Measurements from ENCODE around the gene KCNAB1.

Gene KCNAB1

GRCh38 chr3:156299569-156299968 lies 179.2 kb downstream of the KCNAB1 start:
- H3K4me3 ChIP-seq (ENCODE audit: low read length), result no peak overlapping the region
- DNase-seq (ENCODE audit: low read depth), result no peak
- TF ChIP-seq, protein P1, sequence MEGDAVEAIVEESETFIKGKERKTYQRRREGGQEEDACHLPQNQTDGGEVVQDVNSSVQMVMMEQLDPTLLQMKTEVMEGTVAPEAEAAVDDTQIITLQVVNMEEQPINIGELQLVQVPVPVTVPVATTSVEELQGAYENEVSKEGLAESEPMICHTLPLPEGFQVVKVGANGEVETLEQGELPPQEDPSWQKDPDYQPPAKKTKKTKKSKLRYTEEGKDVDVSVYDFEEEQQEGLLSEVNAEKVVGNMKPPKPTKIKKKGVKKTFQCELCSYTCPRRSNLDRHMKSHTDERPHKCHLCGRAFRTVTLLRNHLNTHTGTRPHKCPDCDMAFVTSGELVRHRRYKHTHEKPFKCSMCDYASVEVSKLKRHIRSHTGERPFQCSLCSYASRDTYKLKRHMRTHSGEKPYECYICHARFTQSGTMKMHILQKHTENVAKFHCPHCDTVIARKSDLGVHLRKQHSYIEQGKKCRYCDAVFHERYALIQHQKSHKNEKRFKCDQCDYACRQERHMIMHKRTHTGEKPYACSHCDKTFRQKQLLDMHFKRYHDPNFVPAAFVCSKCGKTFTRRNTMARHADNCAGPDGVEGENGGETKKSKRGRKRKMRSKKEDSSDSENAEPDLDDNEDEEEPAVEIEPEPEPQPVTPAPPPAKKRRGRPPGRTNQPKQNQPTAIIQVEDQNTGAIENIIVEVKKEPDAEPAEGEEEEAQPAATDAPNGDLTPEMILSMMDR (IDR thresholded peaks at IDR 0.05; ENCODE audit: insufficient read depth, low read depth, low read length, missing control alignments), result no peak

DNA sequence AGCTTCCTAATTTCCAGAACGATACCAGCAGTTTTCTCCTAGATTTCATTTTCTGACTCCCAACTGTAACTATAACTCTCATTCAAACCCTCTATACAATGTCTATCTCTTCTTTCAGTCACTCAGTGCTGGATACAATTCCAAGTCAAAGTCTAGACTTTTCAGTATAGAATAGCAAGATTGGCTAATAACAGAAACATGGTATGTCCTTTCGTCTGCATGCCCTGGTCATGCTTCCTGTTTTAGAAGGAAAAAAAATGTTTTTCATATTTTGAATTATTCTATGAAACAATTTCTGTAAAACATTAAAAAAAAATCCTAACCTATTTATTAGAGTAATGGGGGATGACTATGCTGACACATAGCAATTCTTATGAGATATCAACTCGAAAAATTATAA lies 180.0 kb downstream of the KCNAB1 start:
- TF ChIP-seq, protein P1 (IDR thresholded peaks at IDR 0.05; ENCODE audit: insufficient read depth, low read depth, low read length, missing control alignments), result no peak
- H3K4me3 ChIP-seq (ENCODE audit: low read length), result no peak overlapping the region
- DNase-seq (ENCODE audit: low read depth), result no peak

- TF ChIP-seq, protein P1 (IDR thresholded peaks at IDR 0.05; ENCODE audit: insufficient read depth, low read depth, low read length, missing control alignments), result no peak
- DNase-seq (ENCODE audit: low read depth), result no peak
- no peak overlapping the region for H3K4me3 ChIP-seq (ENCODE audit: low read length)
Measured at GRCh38 chr3:156300929-156301840, 180.8 kb downstream of the KCNAB1 start.

GRCh38 chr3:156303001-156303707 lies 182.8 kb downstream of the KCNAB1 start:
- H3K4me3 ChIP-seq (ENCODE audit: low read length), result no peak overlapping the region
- DNase-seq (ENCODE audit: low read depth), result no peak
- TF ChIP-seq, protein P1 (IDR thresholded peaks at IDR 0.05; ENCODE audit: insufficient read depth, low read depth, low read length, missing control alignments), result no peak

GRCh38 chr3:156304406-156304805 lies 184.0 kb downstream of the KCNAB1 start:
- TF ChIP-seq, protein P1 (IDR thresholded peaks at IDR 0.05; ENCODE audit: insufficient read depth, low read depth, low read length, missing control alignments), result no peak
- H3K4me3 ChIP-seq (ENCODE audit: low read length), result no peak overlapping the region
- DNase-seq (ENCODE audit: low read depth), result peak; percentile 4

GRCh38 chr3:156305672-156306071 lies 185.3 kb downstream of the KCNAB1 start:
- TF ChIP-seq, protein P1 (IDR thresholded peaks at IDR 0.05; ENCODE audit: insufficient read depth, low read depth, low read length, missing control alignments), result no peak
- DNase-seq (ENCODE audit: low read depth), result no peak
- H3K4me3 ChIP-seq (ENCODE audit: low read length), result no peak overlapping the region
